ENCODE results near the gene C1orf167.
A peak's percentile ranks its signal among the peaks of the same experiment; 100 is the strongest.

Gene C1orf167

GRCh38 chr1:11838349-11839272 is 76.6 kb downstream of the C1orf167 start:
- DNase-seq, result peak; percentile 77
